ENCODE results near the gene ARRDC5.
A peak's percentile ranks its signal among the peaks of the same experiment; 100 is the strongest.
"Not testable (repeated sequence)": the region's sequence is repeated elsewhere in the genome, so short reads cannot be mapped to it uniquely, and the experiment has no call there.

ARRDC5 gene

DNA sequence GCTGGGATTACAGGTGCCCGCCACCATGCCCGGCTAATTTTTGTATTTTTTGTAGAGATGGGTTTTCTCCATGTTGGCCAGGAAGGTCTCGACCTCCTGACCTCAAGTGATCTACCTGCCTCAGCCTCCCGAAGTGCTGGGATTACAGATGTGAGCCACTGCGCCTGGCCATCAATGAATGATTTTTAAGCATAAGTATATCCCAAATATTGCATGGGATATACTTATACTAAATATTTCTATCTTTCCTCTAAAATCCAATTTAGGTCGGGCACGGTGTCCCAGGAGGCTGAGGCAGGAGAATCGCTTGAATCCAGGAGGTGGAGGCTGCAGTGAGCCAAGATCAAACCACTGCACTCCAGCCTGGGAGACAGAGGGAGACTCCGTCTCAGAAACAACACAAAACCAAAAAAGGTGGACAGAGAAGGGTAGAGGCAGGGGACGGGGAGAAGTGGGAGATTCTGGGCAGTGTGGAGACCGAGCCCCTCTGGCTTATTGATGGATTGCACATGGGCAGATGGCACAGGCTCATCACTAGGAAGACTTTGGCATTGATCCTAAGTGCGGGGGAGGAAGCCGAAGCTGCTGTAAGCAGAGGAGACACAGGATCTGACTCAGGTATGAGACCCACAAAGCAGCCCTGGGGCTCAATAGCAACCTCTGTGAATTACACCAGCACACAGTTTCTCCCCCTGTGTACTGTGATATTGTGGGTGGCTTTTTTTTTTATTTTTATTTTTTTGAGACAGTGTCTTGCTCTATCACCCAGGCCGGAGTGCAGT lies 13.5 kb downstream of the ARRDC5 start:
- no peak overlapping the region for H3K4me3 ChIP-seq (ENCODE audit: low read length)
- H3K27me3 ChIP-seq (ENCODE audit: control insufficient read depth, low read length): no peaks in the 10 kb centered on the region
- H4K20me1 ChIP-seq (ENCODE audit: control insufficient read depth, insufficient read depth, low read depth, low read length): no peaks in the 10 kb centered on the region
- TF ChIP-seq, protein P1, sequence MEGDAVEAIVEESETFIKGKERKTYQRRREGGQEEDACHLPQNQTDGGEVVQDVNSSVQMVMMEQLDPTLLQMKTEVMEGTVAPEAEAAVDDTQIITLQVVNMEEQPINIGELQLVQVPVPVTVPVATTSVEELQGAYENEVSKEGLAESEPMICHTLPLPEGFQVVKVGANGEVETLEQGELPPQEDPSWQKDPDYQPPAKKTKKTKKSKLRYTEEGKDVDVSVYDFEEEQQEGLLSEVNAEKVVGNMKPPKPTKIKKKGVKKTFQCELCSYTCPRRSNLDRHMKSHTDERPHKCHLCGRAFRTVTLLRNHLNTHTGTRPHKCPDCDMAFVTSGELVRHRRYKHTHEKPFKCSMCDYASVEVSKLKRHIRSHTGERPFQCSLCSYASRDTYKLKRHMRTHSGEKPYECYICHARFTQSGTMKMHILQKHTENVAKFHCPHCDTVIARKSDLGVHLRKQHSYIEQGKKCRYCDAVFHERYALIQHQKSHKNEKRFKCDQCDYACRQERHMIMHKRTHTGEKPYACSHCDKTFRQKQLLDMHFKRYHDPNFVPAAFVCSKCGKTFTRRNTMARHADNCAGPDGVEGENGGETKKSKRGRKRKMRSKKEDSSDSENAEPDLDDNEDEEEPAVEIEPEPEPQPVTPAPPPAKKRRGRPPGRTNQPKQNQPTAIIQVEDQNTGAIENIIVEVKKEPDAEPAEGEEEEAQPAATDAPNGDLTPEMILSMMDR (IDR thresholded peaks at IDR 0.05; ENCODE audit: low read depth, low read length, poor library complexity, severe bottlenecking): no peak
- no peak for TF ChIP-seq EZH2phosphoT487 (IDR thresholded peaks at IDR 0.05; ENCODE audit: borderline replicate concordance, low read length)
- H3K36me3 ChIP-seq (ENCODE audit: control insufficient read depth, low read length): no peaks in the 10 kb centered on the region
- peaks cover 5% of the 10 kb centered on the region; the same call in 1 of the 2 replicates for H3F3A ChIP-seq (ENCODE audit: control insufficient read depth, insufficient read depth)
- no peaks in the 10 kb centered on the region for H3K9me2 ChIP-seq (replicated peaks; ENCODE audit: control insufficient read depth, low read length)
- no peaks in the 10 kb centered on the region for H3K79me2 ChIP-seq (ENCODE audit: control insufficient read depth, low read length)
- no peak overlapping the region for H3K4me2 ChIP-seq (ENCODE audit: low read length)
- H3K27ac ChIP-seq (ENCODE audit: low read depth, low read length): no peak overlapping the region
- no peaks in the 10 kb centered on the region for H3K9me3 ChIP-seq (ENCODE audit: control insufficient read depth, insufficient read depth, low read length)
- peaks cover 13% of the 10 kb centered on the region for H3K4me1 ChIP-seq (ENCODE audit: control insufficient read depth, low read length)

DNA sequence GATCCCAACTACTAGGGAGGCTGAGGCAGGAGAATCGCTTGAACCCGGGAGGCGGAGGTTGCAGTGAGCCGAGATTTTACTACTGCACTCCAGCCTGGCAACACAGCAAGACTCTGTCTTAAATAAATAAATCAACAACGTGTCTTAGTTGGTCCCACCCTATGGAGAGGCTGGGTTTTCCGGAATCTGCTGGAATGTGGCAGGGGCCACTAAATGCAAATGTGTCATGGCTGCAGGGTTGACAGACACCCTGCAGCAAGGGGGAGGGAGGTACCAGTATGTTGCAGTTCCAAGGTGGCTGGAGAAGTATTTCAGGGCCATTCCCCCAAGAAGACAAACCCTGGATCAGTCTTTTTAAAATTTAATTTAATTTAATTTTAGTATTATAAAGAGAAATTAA lies 14.9 kb downstream of the ARRDC5 start:
- H3K4me2 ChIP-seq (ENCODE audit: low read length); H3K36me3 ChIP-seq (ENCODE audit: control insufficient read depth, low read length); H3K9me2 ChIP-seq (replicated peaks; ENCODE audit: control insufficient read depth, low read length); H3K9me3 ChIP-seq (ENCODE audit: control insufficient read depth, insufficient read depth, low read length); H3K4me3 ChIP-seq (ENCODE audit: low read length); H4K20me1 ChIP-seq (ENCODE audit: control insufficient read depth, insufficient read depth, low read depth, low read length); H3K27me3 ChIP-seq (ENCODE audit: control insufficient read depth, low read length); H3K79me2 ChIP-seq (ENCODE audit: control insufficient read depth, low read length); H3K27ac ChIP-seq (ENCODE audit: low read depth, low read length): not testable (repeated sequence)
- H3F3A ChIP-seq (ENCODE audit: control insufficient read depth, insufficient read depth): peaks cover 14% of the 10 kb centered on the region
- H3K4me1 ChIP-seq (ENCODE audit: control insufficient read depth, low read length): peaks cover 20% of the 10 kb centered on the region

DNA sequence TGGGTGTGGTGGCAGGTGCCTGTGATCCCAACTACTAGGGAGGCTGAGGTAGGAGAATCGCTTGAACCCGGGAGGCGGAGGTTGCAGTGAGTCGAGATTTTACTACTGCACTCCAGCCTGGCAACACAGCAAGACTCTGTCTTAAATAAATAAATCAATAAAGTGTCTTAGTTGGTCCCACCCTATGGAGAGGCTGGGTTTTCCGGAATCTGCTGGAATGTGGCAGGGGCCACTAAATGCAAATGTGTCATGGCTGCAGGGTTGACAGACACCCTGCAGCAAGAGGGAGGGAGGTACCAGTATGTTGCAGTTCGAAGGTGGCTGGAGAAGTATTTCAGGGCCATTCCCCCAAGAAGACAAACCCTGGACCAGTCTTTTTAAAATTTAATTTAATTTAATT lies 17.7 kb downstream of the ARRDC5 start:
- H3K4me3 ChIP-seq (ENCODE audit: low read length); H3K4me2 ChIP-seq (ENCODE audit: low read length); H3K27ac ChIP-seq (ENCODE audit: low read depth, low read length); H4K20me1 ChIP-seq (ENCODE audit: control insufficient read depth, insufficient read depth, low read depth, low read length); H3K36me3 ChIP-seq (ENCODE audit: control insufficient read depth, low read length); H3K27me3 ChIP-seq (ENCODE audit: control insufficient read depth, low read length); H3K9me3 ChIP-seq (ENCODE audit: control insufficient read depth, insufficient read depth, low read length); H3K79me2 ChIP-seq (ENCODE audit: control insufficient read depth, low read length); H3K9me2 ChIP-seq (replicated peaks; ENCODE audit: control insufficient read depth, low read length): not testable (repeated sequence)
- H3K4me1 ChIP-seq (ENCODE audit: control insufficient read depth, low read length): peaks cover 48% of the 10 kb centered on the region
- H3F3A ChIP-seq (ENCODE audit: control insufficient read depth, insufficient read depth): peaks cover 32% of the 10 kb centered on the region

DNA sequence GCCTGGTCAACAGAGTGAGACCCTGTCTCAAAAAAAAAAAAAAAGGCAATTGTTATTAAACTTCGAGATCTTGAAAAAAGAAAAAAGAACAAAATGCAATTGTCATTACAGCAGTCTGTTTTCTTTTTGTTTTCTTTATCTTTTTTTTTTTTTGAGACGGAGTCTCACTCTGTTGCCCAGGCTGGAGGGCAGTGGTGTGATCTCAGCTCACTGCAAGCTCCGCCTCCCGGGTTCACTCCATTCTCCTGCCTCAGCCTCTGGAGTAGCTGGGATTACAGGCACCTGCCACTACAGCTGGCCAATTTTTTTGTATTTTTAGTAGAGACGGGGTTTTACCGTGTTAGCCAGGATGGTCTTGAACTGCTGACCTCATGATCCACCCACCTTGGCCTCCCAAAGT lies 19.8 kb downstream of the ARRDC5 start:
- H3K4me1 ChIP-seq (ENCODE audit: control insufficient read depth, low read length): peaks cover 67% of the 10 kb centered on the region
- H3K27ac ChIP-seq (ENCODE audit: low read depth, low read length): peak overlapping the region; percentile 91
- not testable (repeated sequence) for H4K20me1 ChIP-seq (ENCODE audit: control insufficient read depth, insufficient read depth, low read depth, low read length); H3K9me2 ChIP-seq (replicated peaks; ENCODE audit: control insufficient read depth, low read length); H3K9me3 ChIP-seq (ENCODE audit: control insufficient read depth, insufficient read depth, low read length); H3K27me3 ChIP-seq (ENCODE audit: control insufficient read depth, low read length); H3K79me2 ChIP-seq (ENCODE audit: control insufficient read depth, low read length); H3K36me3 ChIP-seq (ENCODE audit: control insufficient read depth, low read length)
- H3K4me2 ChIP-seq (ENCODE audit: low read length): peak overlapping the region; percentile 58
- H3F3A ChIP-seq (ENCODE audit: control insufficient read depth, insufficient read depth): peaks cover 36% of the 10 kb centered on the region
- peak overlapping the region; percentile 50 for H3K4me3 ChIP-seq (ENCODE audit: low read length)

DNA sequence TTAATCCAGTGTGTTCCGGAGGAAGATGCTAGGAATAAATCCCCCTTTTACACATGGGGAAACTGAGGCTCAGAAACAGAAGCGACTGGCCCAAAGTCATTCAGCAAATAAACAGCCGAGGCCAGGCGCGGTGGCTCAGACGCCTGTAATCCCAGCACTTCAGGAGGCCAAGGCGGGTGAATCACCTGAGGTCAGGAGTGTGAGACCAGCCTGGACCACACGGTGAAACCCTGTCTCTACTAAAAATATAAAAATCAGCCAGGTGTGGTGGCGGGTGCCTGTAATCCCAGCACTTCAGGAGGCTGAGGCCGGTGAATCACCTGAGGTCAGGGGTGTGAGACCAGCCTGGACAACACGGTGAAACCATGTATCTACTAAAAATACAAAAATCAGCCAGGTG lies 23.7 kb downstream of the ARRDC5 start:
- H3K4me3 ChIP-seq (ENCODE audit: low read length): peak overlapping the region; percentile 59
- no peaks in the 10 kb centered on the region for H3K27me3 ChIP-seq (ENCODE audit: control insufficient read depth, low read length)
- peaks cover 47% of the 10 kb centered on the region for H3F3A ChIP-seq (ENCODE audit: control insufficient read depth, insufficient read depth)
- TF ChIP-seq, protein P1 (IDR thresholded peaks at IDR 0.05; ENCODE audit: low read depth, low read length, poor library complexity, severe bottlenecking): no peak
- no peak for TF ChIP-seq EZH2phosphoT487 (IDR thresholded peaks at IDR 0.05; ENCODE audit: borderline replicate concordance, low read length)
- peak overlapping the region; percentile 91 for H3K27ac ChIP-seq (ENCODE audit: low read depth, low read length)
- no peaks in the 10 kb centered on the region for H4K20me1 ChIP-seq (ENCODE audit: control insufficient read depth, insufficient read depth, low read depth, low read length)
- peak overlapping the region; percentile 66 for H3K4me2 ChIP-seq (ENCODE audit: low read length)
- no peaks in the 10 kb centered on the region for H3K9me2 ChIP-seq (replicated peaks; ENCODE audit: control insufficient read depth, low read length)
- H3K9me3 ChIP-seq (ENCODE audit: control insufficient read depth, insufficient read depth, low read length): no peaks in the 10 kb centered on the region
- H3K4me1 ChIP-seq (ENCODE audit: control insufficient read depth, low read length): peaks cover 91% of the 10 kb centered on the region
- 0 out of 2 replicates have a peak, but pooled peaks cover 3% of the 10 kb centered on the region for H3K36me3 ChIP-seq (ENCODE audit: control insufficient read depth, low read length)
- H3K79me2 ChIP-seq (ENCODE audit: control insufficient read depth, low read length): peaks cover 2% of the 10 kb centered on the region; the same call in 1 of the 2 replicates

Data from DOHH2 (cell line).